K562 (cell line): ENCODE data around the gene ABCB4. TPM values are rescaled to one million over a fixed set of nuclear protein-coding genes. Genes with fewer than 3 reads are reported as not detected.

Experiments
- ATAC-seq: fragments of 200-7000 bp; cut with Tn5 transposase; 3 replicates; pipeline ENCODE4 v1.9.1; 2020; ENCODE audit warnings: moderate library complexity
- BruUV-seq: library from RNA; stranded (reverse); fragments of 400-500 nt; replicated peaks from 2 replicates; lab custom pipeline; 2021; lab: Mats Ljungman, UMichigan
- CTCF ChIA-PET: fragments of 300-600 bp; formaldehyde crosslinking; extraction: SDS; loops from one replicate; lab custom pipeline; 2021; ENCODE audit warnings: low intra/inter-chr PET ratio; lab: Yijun Ruan, JAX
- POLR2A ChIA-PET: fragments of 300-600, 350-650 bp; sonication (Branson Sonifier 250); formaldehyde crosslinking; extraction: SDS; loops from one replicate; lab custom pipeline; 2021; ENCODE audit warnings: antibody characterized with exemption, inconsistent platforms; lab: Yijun Ruan, JAX
- DNase-seq, 4 experiments: peaks; one replicate each; pipeline versions ENCODE4 v3.0.0 to v3.0.0-alpha.2; 2011 to 2018; ENCODE audit warnings: low spot score in 3 of 4, mixed read lengths in 3 of 4; ENCODE audit errors: extremely low read depth in 1 of 4
- FAIRE-seq: peaks from 2 replicates; lab custom pipeline; 2011; peaks lifted over from hg19 to GRCh38; lab: Jason Lieb, UNC
- H2AFZ ChIP-seq: 2 replicates; pipeline ENCODE4 v1.6.0; 2011; ENCODE audit warnings: low read depth, low read length, control low read depth, inconsistent platforms
- H3K27ac ChIP-seq: fragments of 200-600 bp; 3 replicates; pipeline ENCODE4 v1.8.0; 2011; ENCODE audit warnings: low read depth, mild to moderate bottlenecking, control low read depth, inconsistent platforms, low read length, moderate library complexity, mixed read lengths; ENCODE audit errors: extremely low read depth
- H3K27me3 ChIP-seq, 2 experiments: fragments of 300-600 bp in 1 of 2; 2 replicates in 1 of 2; 3 replicates in 1 of 2; pipeline versions ENCODE4 v1.6.0 to v1.8.0; 2011; ENCODE audit warnings: inconsistent platforms in 2 of 2, low read length in 2 of 2, mild to moderate bottlenecking in 1 of 2, mixed read lengths in 1 of 2, moderate library complexity in 1 of 2; ENCODE audit not compliant: control insufficient read depth in 2 of 2, insufficient read depth in 2 of 2
- H3K36me3 ChIP-seq: fragments of 300-600 bp; 3 replicates; pipeline ENCODE4 v1.8.0; 2011; ENCODE audit warnings: mild to moderate bottlenecking, low read length, inconsistent platforms; ENCODE audit not compliant: control insufficient read depth, insufficient read depth
- H3K4me1 ChIP-seq, 2 experiments: fragments of 200-600 bp in 1 of 2; replicated peaks in 1 of 2; 2 replicates in 1 of 2; 3 replicates in 1 of 2; pipeline versions ENCODE4 v1.5.1 to v1.8.0; 2011; ENCODE audit warnings: inconsistent platforms in 2 of 2, low read length in 2 of 2, mild to moderate bottlenecking in 1 of 2, mixed read lengths in 1 of 2, moderate library complexity in 1 of 2; ENCODE audit not compliant: control insufficient read depth in 2 of 2, insufficient read depth in 2 of 2
- H3K4me2 ChIP-seq: 2 replicates; pipeline ENCODE4 v1.6.1; 2011; ENCODE audit warnings: low read length, control low read depth, inconsistent platforms, mixed read lengths; ENCODE audit not compliant: insufficient read depth
- H3K4me3 ChIP-seq: fragments of 200-600 bp; sonication (generic), shearing (Covaris generic); 2 replicates; pipeline ENCODE4 v1.5.1; 2016; ENCODE audit warnings: control low read depth, inconsistent platforms
- H3K79me2 ChIP-seq: fragments of 200-600 bp; 3 replicates; pipeline ENCODE4 v1.8.0; 2011; ENCODE audit warnings: low read length, inconsistent platforms; ENCODE audit not compliant: control insufficient read depth, insufficient read depth
- H3K9ac ChIP-seq, 2 experiments: 2 replicates each; pipeline versions ENCODE4 v1.6.0 to v1.6.1; 2011; ENCODE audit warnings: low read depth in 2 of 2, low read length in 2 of 2, control low read depth in 1 of 2, inconsistent platforms in 1 of 2, mild to moderate bottlenecking in 1 of 2, mixed read lengths in 1 of 2; ENCODE audit not compliant: insufficient read depth in 1 of 2
- H3K9me1 ChIP-seq: one replicate; pipeline ENCODE4 v1.6.0; 2011; ENCODE audit warnings: inconsistent platforms, mild to moderate bottlenecking, low read length, moderate library complexity; ENCODE audit not compliant: control insufficient read depth, insufficient read depth
- H3K9me3 ChIP-seq: replicated peaks from 2 replicates; pipeline ENCODE4 v1.5.1; 2011; ENCODE audit warnings: low read depth, low read length, inconsistent platforms; ENCODE audit not compliant: control insufficient read depth, insufficient read depth
- H4K20me1 ChIP-seq: replicated peaks from 2 replicates; pipeline ENCODE4 v1.6.1; 2011; ENCODE audit warnings: low read length, inconsistent platforms, mixed read lengths; ENCODE audit not compliant: control insufficient read depth, insufficient read depth
- ATF1 ChIP-seq, 2 experiments: fragments of 450-650 bp in 1 of 2; IDR thresholded peaks; 2 replicates each; pipeline ENCODE4 v1.6.1; 2016; ENCODE audit warnings: missing compliant biosample characterization in 1 of 2, missing genetic modification characterization in 1 of 2
- CHD1 ChIP-seq: fragments of 200-600 bp; sonication (generic); IDR thresholded peaks from one replicate; pipeline ENCODE4 v1.6.1; 2012; ENCODE audit warnings: mild to moderate bottlenecking, moderate library complexity, low read length, inconsistent platforms
- EP300 ChIP-seq: IDR thresholded peaks from 2 replicates; pipeline ENCODE4 v1.6.1; 2012; ENCODE audit warnings: low read length, improper control_type of control experiment
- EWSR1 ChIP-seq: fragments of 450-650 bp; IDR thresholded peaks from 2 replicates; pipeline ENCODE4 v1.6.1; 2018; ENCODE audit warnings: borderline replicate concordance, mild to moderate bottlenecking, low read depth, moderate library complexity; ENCODE audit not compliant: partially characterized antibody
- HIVEP1 ChIP-seq: fragments of 250-450 bp; sonication (Bioruptor Pico); IDR thresholded peaks from 2 replicates; pipeline ENCODE4 v1.4.0; 2020; ENCODE audit warnings: mild to moderate bottlenecking
- ILF3 ChIP-seq: fragments of 450-650 bp; IDR thresholded peaks from 2 replicates; pipeline ENCODE4 v1.6.1; 2018; ENCODE audit warnings: antibody characterized with exemption, mild to moderate bottlenecking, moderate library complexity, borderline replicate concordance
- MAFK ChIP-seq: IDR thresholded peaks from 2 replicates; pipeline ENCODE4 v1.6.1; 2011; ENCODE audit warnings: low read length, improper control_type of control experiment
- MTA2 ChIP-seq: fragments of 450-650 bp; IDR thresholded peaks from 2 replicates; pipeline ENCODE4 v1.6.1; 2016; ENCODE audit warnings: low read depth
- PHF21A ChIP-seq: fragments of 450-650 bp; IDR thresholded peaks from 2 replicates; pipeline ENCODE4 v1.6.1; 2017; ENCODE audit warnings: low read depth, borderline replicate concordance
- POLR2H ChIP-seq: IDR thresholded peaks from 2 replicates; pipeline ENCODE4 v1.6.1; 2016; ENCODE audit warnings: missing genetic modification characterization, low read depth, mild to moderate bottlenecking, control low read depth, missing compliant biosample characterization, moderate library complexity
- RAD21 ChIP-seq, 2 experiments: fragments of 250-450 bp in 1 of 2; fragments of 450-650 bp in 1 of 2; sonication (Bioruptor Pico) in 1 of 2; formaldehyde crosslinking in 1 of 2; IDR thresholded peaks in 1 of 2; conservative IDR thresholded peaks in 1 of 2; 2 replicates each; pipeline versions ENCODE4 v1.4.0 to v1.8.0; 2020 to 2022; ENCODE audit warnings: mild to moderate bottlenecking in 2 of 2, moderate library complexity in 1 of 2
- RBM39 ChIP-seq: fragments of 200-400 bp; formaldehyde crosslinking; optimal IDR thresholded peaks from 2 replicates; pipeline ENCODE3; 2018; ENCODE audit warnings: low read depth, low read length
- SMAD4 ChIP-seq: fragments of 250-450 bp; sonication (Bioruptor Pico); conservative IDR thresholded peaks from 2 replicates; pipeline ENCODE4 v1.8.0; 2021; ENCODE audit warnings: inconsistent platforms, mild to moderate bottlenecking, moderate library complexity
- ZC3H8 ChIP-seq: fragments of 450-650 bp; IDR thresholded peaks from 2 replicates; pipeline ENCODE4 v1.6.1; 2017
- ZNF511 ChIP-seq: sonication (generic); formaldehyde crosslinking; IDR thresholded peaks from 2 replicates; pipeline ENCODE4 v1.8.0; 2022; ENCODE audit warnings: mild to moderate bottlenecking, missing genetic modification reagents
- ZNF586 ChIP-seq: fragments of 450-650 bp; formaldehyde crosslinking; conservative IDR thresholded peaks from 2 replicates; pipeline ENCODE4 v1.4.0; 2020; ENCODE audit warnings: mild to moderate bottlenecking, moderate library complexity
- WGBS: fragments of 100-300 bp; shearing (Covaris generic); methylation state at CpG from one replicate; pipeline ENCODE4 v1.1.6; 2016; ENCODE audit warnings: low coverage, mixed read lengths; ENCODE audit not compliant: insufficient coverage; ENCODE audit errors: missing lambda C conversion rate; 5-methylcytosine and 5-hydroxymethylcytosine counted together
- in situ Hi-C: fragments of 300-500 bp; cut with MboI; formaldehyde crosslinking; loops from 4 replicates; pipeline ENCODE4 v1.15.0; 2018; ENCODE audit warnings: inconsistent platforms, mixed read lengths
- intact Hi-C: fragments of 100-400 bp; cut with micrococcal nuclease; formaldehyde crosslinking; loops from 2 replicates; pipeline ENCODE4 v1.14.2; 2022
- polyA plus RNA-seq, 8 experiments: library from polyadenylated mRNA; depleted of rRNA in 4 of 8; stranded (reverse) in 5 of 8; unstranded in 3 of 8; fragments of >200 nt; fragmentation: Nextera tagmentation in 2 of 8; fragmentation: Illumina TruSeq in 1 of 8; extraction: Ambion mirVana in 2 of 8; extraction: Trizol in 1 of 8; gene quantifications; 2 replicates each; pipeline versions ENCODE4 v1.2.1 to v1.2.3, GENCODE V29; 2011 to 2014; ENCODE audit warnings: inconsistent platforms in 1 of 8, missing spikeins in 1 of 8
- total RNA-seq, 7 experiments: library from RNA; depleted of rRNA in 6 of 7; stranded (reverse); fragments of >200 nt in 6 of 7; fragmentation: Illumina TruSeq in 2 of 7; extraction: Trizol in 2 of 7; gene quantifications; 2 replicates each; pipeline versions ENCODE4 v1.2.1 to v1.2.3, GENCODE V29; 2011 to 2021; ENCODE audit warnings: low replicate concordance in 1 of 7

Gene ABCB4
- total and polyA plus RNA-seq, 9 of the 15 experiments (the other 6 are each of a cell fraction or from before 2014, with no cell fraction given): 0.06 to 0.73 (median 0.40) TPM

DNA sequence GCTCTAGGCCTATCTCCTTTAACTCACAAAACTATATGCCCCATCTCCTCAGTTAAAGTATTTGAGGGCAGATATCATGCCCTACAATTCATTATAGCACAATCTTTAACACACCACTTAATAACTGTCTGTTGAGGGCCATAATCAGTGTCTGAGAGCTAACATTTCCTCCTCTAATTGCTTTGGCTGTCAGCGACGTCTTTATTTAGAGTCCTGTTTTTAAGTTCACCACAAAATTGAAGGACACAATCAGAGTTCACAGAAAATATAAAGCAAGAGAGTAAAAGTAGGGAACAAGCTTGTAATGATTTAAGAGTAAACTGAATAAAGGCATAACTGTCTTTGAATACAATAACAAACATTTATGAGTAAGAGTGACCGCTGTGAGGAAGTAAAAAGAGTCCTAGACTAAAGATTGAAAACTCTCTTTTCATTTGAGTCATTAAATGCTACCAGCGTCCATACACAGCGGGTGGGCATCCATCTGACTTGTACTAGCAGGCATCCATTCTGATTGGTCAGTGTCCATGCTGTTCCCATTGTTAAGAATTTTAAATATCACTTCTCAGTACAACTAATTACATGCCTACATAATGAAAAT, 38.4 kb upstream of the ABCB4 start:
- Histone ChIP-seq H3K36me3 (no peaks in the 10 kb centered on the region), H3K9ac (no peak overlapping the region), H3K79me2 (no peaks in the 10 kb centered on the region), H3K27me3 (no peaks in the 10 kb centered on the region), H2AFZ (no peak overlapping the region), H3K4me1 (no peaks in the 10 kb centered on the region), H3K4me3 (no peak overlapping the region), H3K4me2 (no peak overlapping the region), H3K9me1 (no peaks in the 10 kb centered on the region), H4K20me1 (no peaks in the 10 kb centered on the region), H3K9me3 (no peaks in the 10 kb centered on the region), H3K27ac (no peak overlapping the region)
- TF ChIP-seq PHF21A (no peak), MAFK (no peak), ILF3 (no peak), ATF1 (CRISPR knock-in tag; IDR thresholded peaks at IDR 0.05) (no peak), ATF1 (tag; IDR thresholded peaks at IDR 0.05) (no peak), ZNF586 (CRISPR knock-in tag) (no peak)
- 0% methylated on average over 5 of the region's 5 CpGs for WGBS
- no peak for FAIRE-seq
- no peak for ATAC-seq
- POLR2A ChIA-PET: no interaction called here
- CTCF ChIA-PET: no interaction called here
- intact Hi-C loops: no loop called here
- no TSS peak for BruUV-seq
- in situ Hi-C loops: no loop called here
- no peak for DNase-seq

- intact Hi-C loops (no loop called here), in situ Hi-C loops (no loop called here)
- BruUV-seq: no TSS peak
- no peak for FAIRE-seq
- no peaks in the 10 kb centered on the region for H4K20me1 ChIP-seq
- no peaks in the 10 kb centered on the region for H3K79me2 ChIP-seq
- no peaks in the 10 kb centered on the region for H3K4me1 ChIP-seq
- no peaks in the 10 kb centered on the region for H3K9me3 ChIP-seq
- POLR2A ChIA-PET: no interaction called here
- no peaks in the 10 kb centered on the region for H3K36me3 ChIP-seq
- DNase-seq: no peak
- no peaks in the 10 kb centered on the region for H3K27me3 ChIP-seq
- CTCF ChIA-PET: no interaction called here
- no peak overlapping the region for H3K4me2 ChIP-seq
- H3K9ac ChIP-seq: no peak overlapping the region
- H3K27ac ChIP-seq: no peak overlapping the region
- ATAC-seq: no peak
- 3% methylated on average over 4 of the region's 4 CpGs for WGBS
- H3K9me1 ChIP-seq: no peaks in the 10 kb centered on the region
- H3K4me3 ChIP-seq: no peak overlapping the region
- no peak overlapping the region for H2AFZ ChIP-seq
- TF ChIP-seq EWSR1 (no peak), MTA2 (no peak), RBM39 (no peak), ZC3H8 (no peak), RAD21 (CRISPR knock-in tag; conservative IDR thresholded peaks at IDR 0.05 in 1 of 2, IDR thresholded peaks at IDR 0.05 in 1 of 2) (no peak), POLR2H (tag) (no peak), ZNF511 (CRISPR knock-in tag) (no peak), EP300 (no peak), HIVEP1 (CRISPR knock-in tag) (no peak), CHD1 (no peak), SMAD4 (CRISPR knock-in tag) (no peak)
Measured at GRCh38 chr7:87512906-87513305, 37.4 kb upstream of the ABCB4 start.
